Body of pancreas (tissue), 4 donors: Measurements from ENCODE around the gene ADAMTS15.

Experiments
- CTCF ChIP-seq, 7 experiments: fragments of 450-650 bp in 4 of 7; fragments of 200-600 bp in 3 of 7; sonication (generic) in 3 of 7; IDR thresholded peaks; one replicate each; pipeline ENCODE4 v1.5.1; 2016 to 2019; ENCODE audit warnings: antibody characterized with exemption in 7 of 7
- POLR2A ChIP-seq, 3 donors: fragments of 450-650 bp; IDR thresholded peaks; one replicate each; pipeline ENCODE4 v1.6.1; 2016; ENCODE audit warnings: antibody characterized with exemption in 3 of 3, mild to moderate bottlenecking in 2 of 3

- no peak for TF ChIP-seq POLR2A (IDR thresholded peaks at IDR 0.05)
- TF ChIP-seq CTCF (IDR thresholded peaks at IDR 0.05), result no peak
Measured at GRCh38 chr11:130418210-130418609, 30.2 kb upstream of the ADAMTS15 start.
